HS-5 (cell line): Measurements from ENCODE around the gene DIO3.
"Not testable (repeated sequence)": the region's sequence is repeated elsewhere in the genome, so short reads cannot be mapped to it uniquely, and the experiment has no call there.

ENCODE experiments used
- DNase-seq: peaks from one replicate; pipeline ENCODE4 v3.0.0-alpha.2; 2012; ENCODE audit warnings: low read depth

Gene DIO3

DNA sequence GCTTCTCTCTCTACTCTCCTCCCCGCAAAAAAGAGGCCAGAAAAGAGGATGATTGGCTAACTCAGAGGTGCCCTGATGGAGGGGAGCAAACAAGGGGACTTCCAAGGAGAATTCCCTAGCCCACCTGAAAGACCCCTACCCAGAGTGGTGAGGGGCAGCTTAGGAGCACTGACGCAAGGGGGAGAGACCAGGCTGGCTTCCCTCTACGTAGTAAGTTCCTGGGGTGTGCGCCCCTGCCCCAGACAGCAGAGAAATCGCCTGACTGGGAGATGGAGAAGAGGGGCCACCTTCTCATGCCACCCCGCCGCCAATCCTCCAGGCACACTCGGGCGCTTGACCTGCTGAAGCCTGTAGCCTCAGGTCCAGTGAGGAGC lies 2.1 kb upstream of the DIO3 start:
- no peak for DNase-seq

DNA sequence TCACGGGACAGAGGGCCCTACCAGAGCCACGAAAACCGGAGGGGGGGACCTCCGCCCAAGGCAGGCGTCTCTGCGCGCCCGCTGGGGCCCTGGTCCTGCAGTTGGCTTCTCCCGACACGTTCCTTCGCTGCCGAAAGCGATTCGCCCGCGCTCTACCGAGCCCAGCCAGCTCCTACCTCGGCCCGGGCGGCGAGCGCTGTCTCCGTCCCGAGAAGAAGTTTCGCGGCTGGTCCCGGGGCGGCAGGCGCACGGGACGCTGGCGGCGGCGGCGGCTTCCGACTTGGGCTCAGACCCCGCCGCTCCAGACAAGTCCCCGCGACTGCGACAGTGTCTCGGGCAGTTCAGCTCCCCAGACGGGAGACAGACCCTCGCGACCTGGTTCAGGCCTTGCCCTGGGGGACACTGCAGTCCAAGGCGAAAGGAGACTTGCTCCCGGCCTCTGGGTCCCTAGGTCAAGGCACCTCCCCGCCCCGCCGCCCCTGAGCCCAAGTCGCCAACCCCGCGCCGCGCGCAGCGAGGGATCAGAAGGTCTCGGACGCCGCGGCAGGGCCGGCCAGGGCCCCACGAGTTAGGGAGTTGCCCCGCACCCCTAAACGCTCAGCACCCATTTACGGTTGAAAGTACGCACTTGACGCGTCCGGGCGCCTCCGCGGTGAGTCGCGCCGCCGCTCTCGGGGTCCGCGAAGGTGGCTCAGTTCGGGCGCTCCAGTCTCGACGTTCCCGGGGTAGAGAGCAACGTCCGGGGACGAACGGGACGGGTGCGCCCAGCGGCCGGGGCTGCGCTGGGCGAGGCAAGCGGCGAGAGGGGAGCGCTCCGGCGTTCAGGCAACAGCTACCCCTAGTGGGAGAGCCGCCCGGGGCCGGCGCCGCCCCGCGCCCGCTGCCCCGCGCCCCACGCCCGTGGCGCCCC lies 1.4 kb upstream of the DIO3 start:
- no peak for DNase-seq

DNA sequence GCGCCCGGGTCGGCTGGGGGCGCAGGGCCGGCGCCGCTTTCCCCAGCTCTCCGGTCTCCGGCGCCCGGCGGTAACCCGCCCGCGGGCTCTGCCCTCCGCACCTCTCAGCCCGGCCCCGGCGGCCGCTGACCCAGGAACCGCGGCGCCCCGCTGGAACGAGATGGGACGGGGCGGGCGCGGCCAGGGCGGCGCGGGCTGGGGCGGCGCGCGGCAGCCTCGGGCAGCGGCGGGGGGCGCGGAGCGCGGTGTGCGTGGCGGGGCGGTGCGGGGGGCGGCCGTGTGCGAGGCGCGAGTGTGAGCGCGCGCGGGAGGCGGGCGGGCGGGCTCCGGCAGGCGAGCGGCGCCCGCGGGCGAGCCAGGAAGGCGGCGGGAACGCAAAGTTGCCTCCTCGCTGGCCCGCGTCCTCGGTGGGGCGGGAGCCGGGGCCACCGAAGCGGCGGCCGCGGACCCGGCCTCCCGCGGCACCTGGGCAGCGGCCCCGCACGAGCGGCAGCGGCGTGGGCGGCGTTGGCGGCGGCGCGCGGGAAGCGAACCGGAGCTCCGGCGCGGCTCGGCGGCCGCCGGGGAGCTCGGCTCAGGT lies 671 bp upstream of the DIO3 start:
- no peak for DNase-seq

DNA sequence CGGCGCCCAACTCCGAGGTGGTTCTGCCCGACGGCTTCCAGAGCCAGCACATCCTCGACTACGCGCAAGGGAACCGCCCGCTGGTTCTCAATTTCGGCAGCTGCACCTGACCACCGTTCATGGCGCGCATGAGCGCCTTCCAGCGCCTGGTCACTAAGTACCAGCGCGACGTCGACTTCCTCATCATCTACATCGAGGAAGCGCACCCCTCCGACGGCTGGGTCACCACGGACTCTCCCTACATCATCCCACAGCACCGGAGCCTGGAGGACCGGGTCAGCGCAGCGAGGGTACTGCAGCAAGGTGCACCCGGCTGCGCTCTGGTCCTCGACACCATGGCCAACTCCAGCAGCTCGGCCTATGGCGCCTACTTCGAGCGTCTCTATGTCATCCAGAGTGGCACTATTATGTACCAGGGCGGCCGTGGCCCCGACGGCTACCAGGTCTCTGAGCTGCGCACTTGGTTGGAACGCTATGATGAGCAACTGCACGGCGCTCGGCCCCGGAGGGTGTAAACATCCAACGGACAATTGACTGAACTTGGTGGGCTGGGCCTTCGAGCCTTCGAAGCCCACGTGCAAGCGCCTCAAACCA lies 699 bp downstream of the DIO3 start:
- DNase-seq, result no peak

DNA sequence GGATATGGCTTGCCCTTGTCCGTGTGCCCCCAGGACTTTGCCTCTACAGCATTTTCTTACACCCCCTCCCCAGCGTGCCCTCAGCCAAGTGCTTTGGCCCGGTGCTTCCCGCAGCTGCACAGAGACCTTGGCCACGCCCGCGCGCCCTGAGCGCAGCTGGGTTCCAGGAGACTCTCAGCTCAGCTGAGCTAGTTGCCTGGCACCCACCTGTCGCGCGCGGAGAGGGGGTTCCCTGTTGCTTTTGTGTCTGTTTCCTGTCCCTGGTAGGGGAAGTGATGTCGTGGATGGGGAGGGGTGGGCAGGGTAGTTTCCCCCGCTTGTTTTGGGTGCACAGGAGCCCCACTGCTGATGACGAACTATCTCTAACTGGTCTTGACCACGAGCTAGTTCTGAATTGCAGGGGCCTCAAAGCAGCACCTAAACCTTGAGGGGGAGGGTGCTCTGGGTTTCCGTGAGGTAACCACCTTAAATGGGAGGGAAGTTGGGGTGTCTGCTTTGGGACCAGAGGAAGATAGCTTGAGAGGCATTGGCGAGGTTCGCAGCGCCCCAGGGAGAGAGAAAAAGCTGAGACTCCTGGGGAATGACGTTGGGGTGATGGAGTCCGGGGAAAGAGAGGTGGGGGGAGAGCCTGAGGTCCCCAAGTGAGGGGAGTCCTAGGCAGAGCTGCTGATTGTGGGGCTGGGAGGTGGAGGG lies 1.5 kb downstream of the DIO3 start:
- no peak for DNase-seq

DNA sequence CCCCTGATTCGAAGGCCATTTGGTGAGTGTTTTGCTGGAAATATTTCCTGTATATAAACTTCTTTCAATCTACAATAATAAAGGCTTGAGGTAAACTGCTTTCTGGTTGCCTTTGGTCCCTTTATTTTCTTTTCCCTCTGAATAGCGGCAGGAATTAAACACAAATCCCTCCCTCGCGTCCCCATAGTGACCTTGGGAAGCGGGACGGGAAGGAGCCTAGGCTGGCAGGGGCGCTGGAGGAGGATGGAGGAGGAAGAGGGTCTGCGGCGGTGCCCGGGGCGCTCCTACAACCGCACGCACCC lies 2.0 kb downstream of the DIO3 start:
- no peak for DNase-seq

DNA sequence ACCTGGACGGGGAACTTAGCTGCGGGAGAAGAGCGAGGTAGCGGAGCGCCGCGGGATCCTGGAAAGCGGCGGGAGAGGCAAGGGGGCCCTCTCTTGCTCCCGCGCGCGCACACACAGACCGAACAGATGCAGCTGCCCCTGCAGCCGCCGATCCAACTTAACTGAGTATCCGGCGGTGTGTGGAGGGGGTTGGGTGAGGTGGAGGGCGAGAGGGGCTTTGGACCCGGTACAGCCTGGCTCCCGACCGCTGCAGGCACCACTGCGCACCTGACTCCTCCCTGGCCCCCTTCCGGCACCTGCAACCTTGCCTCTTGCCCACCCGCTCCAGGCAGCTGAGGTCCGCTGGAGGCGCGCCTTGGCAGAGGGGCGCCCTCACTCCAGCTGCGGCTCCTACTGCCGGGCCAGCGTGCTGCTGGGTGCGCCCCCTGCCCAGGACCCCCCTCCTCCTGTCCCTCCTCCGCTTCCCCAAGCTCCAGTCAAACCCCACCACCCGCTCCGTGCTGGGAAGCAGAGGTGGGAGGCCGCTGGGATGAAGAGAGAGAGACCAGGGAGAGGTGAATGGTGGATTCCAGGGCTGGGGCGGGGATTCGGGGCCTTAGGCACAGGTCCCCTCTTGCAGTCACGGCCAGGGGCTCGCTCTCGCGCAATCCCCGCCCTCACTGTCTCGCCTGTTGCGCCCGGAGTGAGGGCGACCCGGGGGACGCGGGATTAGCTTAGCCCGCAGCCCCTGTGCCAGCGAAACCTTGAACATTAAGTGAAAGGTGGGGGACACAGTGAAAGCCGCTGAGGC lies 2.6 kb downstream of the DIO3 start:
- DNase-seq, result no peak

DNA sequence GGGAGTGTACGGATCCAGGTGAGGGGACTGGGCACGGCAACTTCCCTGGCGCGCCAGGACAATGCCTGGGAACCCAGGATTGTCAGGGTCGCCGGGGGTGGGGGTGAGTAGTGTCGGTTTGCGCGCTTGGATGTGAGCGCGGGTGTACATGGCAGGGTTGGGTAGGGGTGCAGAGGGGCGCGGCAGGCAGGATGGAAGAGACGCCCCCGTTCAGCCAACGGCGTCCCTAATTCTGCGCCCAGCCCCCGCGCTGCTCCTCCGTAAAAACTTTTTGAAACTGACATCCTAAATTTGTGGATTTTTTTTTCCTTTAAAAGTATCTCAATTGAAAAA lies 3.1 kb downstream of the DIO3 start:
- no peak for DNase-seq

DNA sequence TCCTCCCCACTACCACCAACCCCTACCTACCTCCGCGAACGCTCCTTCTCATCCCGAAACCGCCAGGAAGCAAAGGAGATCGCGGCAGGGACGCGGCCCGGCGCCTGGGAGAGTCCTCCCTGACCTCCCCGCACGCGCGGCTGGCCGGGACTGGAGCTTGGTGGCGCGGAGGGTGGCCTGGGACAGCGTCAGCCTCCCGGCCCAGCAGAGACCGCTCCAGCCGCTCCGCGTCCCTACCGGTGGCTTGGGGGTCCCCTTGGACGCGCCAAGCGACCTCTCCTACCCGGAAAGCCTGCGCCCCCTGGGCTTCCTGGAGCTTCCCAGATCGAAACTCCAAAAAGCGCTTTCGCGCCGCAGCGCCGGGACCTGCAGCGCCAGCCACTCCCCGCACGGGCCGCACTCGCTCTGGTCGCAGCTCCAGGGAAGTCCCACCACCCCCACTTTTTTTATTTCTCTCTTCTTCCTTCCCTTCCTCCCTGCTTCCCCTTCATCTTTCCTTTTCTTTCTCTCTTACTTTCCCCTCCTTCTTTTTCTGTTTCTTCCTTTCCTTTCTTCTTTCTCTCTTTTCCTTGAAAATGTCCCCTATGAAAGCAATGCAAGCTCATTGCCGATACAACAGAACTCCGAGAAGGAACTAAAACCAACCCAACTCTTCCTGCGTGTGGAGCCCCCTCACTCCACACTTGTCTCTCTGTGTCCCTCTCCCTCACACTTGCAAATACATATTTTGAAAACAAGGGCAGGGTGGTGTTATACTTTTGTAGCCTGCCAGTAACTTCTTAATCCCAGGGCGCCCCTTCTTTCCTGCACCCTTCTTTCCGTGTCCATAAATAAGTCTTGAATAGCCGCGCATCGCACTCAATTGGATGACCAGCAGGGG lies 3.8 kb downstream of the DIO3 start:
- no peak for DNase-seq

DNA sequence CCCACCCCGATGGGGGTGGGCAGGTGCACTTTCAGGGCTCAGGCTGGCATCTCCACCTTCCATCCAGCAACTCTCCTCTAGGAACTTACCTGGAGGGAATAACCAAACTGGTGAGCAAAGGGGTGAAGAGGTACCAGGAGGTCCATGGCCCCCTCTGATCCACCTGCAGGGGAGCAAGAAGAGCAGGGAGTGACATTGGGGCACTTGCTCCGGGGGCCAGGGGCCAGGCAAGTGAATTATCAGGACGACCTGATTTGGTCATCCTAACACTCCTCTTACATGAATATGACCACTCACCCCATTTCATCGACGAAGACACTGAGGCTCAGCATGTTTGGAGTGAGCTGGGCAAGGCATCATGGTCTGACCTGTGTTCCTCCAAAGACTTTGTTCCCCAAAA lies 6.0 kb downstream of the DIO3 start:
- DNase-seq, result no peak

DNA sequence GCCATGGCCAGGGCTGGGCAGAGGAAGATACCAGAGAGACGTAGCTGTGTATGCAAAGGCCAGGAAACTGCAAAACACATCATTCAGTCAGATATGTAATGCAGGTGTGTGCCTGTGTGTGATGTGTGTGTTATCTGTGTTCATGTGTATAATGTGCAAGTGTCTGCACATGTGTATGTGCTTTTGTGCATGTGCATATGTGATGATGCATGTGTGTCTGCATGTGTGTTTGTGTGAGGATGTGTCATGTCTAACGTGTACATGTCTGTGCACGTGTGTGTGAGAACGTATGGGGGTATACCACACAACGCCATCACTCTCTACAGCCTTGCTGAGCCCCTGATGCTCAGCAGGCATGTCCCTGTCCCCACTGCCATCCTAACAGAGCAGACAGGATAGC lies 9.7 kb downstream of the DIO3 start:
- no peak for DNase-seq

DNA sequence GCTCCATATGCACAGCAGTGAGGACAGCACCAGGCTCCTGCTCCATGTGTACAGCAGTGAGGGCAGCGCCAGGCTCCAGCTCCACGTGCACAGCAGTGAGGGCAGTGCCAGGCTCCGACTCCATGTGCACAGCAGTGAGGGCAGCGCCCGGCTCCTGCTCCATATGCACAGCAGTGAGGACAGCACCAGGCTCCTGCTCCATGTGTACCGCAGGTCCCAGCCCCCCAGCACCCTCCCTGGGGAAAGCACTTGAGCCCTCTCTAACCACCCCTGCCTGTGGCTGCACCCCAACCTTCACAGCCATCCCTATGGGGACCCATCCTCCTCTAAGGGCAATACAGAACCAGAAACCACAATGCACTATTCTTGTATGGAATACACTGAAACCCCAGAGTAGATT lies 11.2 kb downstream of the DIO3 start:
- not testable (repeated sequence) for DNase-seq

DNA sequence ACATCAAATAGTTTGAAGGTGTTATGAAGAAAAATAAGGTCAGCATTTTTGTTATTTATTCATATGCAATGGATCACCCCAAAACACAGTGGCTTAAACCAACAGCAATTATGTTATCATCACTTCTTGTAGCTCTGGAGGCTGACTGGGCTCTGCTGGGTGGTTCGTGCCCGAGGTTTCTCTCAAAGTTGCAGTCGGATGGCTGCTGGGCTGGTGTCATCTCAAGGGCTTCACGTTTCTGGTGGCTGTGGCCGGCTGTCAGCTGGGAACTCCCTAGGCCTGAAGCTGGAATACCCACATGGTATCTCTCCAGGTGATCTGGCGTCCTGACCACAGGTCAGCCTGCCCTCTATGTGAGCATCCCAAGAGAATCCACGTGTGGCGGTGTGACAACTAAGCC lies 12.0 kb downstream of the DIO3 start:
- no peak for DNase-seq

DNA sequence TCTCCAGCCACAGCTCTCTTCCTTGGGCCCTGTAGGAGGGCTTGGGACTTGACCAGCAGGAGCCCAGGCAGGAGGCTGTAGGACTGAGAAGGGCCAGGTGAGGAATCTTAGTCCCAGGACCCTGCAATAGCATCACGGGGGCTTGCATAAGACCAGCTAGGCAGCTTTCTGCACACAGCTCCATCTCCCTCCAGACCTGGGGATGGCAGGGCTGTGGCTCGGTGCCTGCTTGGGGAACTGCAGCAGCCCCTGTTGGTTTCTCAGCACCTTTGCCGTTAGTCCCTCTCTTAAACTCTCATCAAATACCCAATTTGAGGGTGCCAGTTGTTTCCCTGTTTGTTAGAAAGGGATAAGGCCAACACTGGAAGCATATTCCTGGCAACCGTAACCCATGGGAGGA lies 14.3 kb downstream of the DIO3 start:
- DNase-seq, result no peak

DNA sequence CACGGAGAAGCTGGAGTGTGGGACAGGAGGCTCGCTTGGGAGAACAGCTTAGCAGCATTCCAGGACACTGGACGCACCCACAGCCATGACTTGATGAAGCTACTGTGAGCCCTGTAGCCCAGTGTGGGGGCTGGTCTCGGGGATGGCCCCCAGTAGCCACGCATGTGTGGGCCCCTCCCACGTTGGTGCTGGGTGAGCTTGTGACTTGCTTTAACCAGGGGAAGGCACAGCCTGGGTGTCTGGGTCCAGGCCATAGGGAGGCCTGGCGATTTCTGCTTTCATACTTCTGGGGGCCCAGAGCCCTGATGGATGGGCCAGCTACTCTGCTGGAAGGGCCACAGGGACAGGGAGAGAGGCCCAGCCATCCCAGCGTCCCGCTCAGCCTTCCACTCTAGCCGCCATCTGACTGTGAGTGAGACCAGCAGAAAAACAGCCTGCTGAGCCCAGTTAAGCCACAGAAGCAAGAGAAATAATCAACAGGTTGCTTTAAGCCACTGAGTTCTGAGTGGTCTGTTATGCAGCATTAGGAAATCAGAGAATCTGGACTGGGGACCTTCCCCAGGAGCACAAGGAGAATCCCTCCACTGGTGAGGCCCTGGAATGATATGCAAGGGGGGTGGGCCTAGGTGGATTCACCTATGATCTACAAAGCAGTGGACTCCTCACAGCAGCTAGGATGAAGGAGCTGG lies 16.1 kb downstream of the DIO3 start:
- no peak for DNase-seq

DNA sequence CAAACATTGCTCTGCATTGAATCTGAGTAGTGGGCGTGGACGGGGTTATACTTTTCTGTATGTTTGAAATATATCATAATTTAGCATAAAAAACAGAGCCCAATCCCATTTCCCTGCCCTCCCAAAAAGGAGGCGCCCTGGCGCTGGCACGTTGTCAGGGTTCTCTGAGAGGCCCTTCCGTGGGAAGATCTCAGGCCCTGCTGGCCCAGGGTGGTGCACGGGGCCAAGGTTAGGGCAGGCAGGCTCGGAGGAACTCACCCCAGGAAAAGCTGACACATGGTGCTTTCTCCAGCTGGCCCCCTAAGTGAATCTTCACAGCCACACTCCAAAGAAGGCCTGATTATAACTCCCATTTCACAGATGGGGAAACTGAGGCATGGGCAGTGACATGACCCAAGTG lies 17.2 kb downstream of the DIO3 start:
- no peak for DNase-seq

DNA sequence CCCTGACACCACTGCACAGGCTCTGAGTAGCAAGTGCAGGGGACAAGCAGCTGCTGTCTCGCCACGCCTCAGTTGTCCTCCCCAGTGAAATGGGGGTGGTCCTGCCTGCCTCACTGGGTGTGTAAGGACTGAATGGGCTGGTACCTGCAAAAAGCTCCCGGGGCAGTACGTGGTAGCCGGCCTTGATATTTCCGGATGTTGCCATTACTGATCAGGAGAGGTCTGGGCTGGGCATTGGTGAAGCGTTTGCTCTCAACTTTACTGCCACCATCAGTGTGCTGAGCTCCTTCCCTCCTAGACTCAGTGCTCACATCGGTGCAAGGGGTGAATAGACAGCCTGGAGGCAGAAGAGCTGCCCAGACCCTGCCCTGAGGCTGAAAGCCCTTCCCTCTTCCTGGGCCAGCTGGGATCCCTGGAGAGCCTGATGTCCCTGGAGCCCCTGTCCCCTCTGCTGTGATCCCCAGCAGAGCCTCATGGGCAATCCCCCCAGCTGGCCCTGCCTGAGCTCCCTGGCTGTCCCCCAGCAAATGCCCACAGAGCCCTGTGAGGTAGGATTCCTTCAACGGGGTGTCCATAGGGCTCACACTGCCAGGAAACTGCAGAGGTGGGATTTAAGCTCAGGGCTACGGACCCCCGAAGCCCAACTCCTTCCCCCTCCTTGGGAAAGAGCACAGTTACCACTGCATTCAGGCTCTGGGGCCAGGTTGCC lies 18.2 kb downstream of the DIO3 start:
- DNase-seq, result no peak

DNA sequence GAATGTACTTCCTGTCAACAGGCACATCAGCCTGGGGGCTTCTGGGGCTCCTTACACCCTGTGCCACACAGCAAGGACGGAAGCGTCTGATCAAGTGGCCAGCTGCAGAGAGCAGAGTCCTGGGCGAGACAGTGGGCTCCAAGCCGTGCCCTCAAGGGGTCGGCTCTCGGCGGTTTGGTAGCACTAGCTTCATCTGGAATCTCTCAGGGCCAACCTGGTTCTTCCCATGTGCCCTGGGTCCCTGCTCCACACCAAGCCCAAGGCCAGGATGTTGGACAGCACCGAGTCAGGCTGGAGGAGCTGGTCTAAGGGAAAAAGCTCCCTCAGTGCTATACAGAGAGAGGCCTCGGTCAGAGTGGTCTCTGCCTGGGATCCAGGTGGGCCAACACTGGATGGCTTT lies 20.5 kb downstream of the DIO3 start:
- no peak for DNase-seq

DNA sequence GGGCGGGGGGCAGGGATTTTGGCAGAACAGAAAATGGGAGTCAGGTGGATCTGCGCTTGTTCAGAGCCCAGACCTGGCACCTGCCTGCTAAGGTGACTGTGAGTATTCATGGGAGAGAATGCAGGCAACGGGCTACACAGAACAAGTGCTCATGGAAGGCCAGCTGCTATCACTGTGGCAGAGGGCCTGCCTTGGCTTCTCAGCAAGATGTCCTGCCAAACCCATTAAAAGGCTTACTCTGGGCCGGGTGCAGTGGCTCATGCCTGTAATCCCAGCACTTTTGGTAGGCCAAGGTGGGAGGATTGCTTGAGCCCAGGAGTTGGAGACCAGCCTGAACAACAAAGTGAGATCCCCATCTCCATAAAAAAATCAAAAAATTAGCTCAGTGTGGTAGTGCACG lies 21.0 kb downstream of the DIO3 start:
- no peak for DNase-seq

DNA sequence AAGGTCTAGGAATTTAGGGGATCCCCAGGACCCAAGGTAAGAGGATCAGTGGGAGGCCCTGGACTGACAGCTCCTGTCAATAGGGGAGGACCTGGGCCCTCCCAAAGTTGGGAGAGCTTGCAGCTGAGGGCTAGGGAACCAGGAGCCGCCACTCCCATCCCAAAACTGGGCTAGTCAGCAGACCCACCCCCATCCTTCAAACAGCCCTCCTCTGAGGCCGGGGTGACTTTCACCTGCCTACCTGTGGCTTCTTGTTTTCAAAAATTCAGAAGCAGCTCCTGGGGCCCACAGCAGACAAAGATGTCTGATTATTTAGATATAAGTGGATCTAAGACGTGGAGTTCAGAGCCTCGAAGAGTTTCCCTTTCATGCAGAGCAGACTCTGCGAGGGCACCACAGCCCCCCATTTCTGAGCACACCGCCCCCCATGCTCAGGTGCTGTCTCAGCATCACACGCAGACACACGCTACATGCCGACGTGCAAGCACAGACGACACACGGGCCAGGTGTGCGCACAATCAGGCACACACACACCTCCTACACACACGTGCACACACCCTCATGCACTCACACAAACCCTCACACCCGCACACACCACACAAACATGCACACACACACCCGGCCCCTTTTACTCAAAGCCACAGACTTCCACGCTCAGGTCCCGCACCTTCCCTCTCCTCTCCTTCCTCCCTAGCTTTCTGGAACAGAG lies 21.9 kb downstream of the DIO3 start:
- no peak for DNase-seq
